Nucleus accumbens (tissue), 56 donors: Measurements from ENCODE around the gene TAS2R60.

Source experiments
- DNase-seq, 56 donors: peaks; one replicate each; lab custom pipeline; 2025; lab: John Stamatoyannopoulos, UW

The TAS2R60 gene

DNA sequence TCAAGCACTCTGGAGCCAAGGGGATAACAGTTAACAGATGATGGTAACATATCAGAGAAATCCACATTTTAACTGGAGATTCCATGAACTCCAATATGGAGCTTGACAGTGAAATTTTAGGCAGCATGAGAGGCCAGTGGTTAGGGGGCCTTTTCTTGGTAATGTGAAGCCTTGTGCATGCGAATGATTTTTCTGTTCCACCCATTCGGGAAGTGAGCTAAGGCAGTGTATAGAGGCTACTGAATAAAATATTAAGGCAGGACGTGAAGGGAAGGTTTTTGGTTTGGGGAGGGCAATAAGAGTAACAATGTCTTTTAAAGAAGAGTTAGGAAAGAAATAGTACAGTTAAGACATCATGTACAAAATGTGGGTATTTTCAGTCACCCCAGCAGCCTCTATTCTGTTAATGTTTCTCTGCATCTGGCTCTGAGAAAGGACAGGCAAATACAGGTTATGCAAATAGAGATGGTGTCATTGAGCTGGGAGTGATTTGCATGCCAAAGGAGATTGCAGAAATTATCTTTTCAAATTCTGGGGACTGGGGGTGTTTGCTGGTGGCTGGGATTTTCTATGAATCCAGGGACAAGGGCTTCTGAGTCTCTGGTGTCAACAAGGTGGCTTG lies 6.8 kb upstream of the TAS2R60 start:
- no peak for DNase-seq

- DNase-seq: no peak
Observed at GRCh38 chr7:143437578-143437977, 5.7 kb upstream of the TAS2R60 start.

DNA sequence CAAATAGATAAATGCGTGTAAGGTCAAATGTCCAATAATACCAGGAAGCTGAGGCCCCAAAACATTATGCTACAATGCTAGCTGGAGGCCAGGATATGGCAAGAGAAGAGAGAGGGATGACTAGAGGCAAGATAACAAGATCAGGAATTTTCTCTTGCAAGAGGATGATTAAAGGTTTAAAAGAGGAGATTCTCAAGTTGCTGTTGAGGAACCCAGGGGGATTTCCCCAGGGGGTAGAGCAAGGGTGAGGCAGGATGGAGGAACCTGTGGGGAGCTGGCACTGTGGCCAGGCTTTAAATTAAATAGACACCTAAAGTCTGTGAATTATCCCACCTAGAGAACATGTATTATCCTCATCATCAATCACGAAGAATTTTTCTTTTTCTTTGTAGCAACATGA lies 3.4 kb upstream of the TAS2R60 start:
- no peak for DNase-seq

DNA sequence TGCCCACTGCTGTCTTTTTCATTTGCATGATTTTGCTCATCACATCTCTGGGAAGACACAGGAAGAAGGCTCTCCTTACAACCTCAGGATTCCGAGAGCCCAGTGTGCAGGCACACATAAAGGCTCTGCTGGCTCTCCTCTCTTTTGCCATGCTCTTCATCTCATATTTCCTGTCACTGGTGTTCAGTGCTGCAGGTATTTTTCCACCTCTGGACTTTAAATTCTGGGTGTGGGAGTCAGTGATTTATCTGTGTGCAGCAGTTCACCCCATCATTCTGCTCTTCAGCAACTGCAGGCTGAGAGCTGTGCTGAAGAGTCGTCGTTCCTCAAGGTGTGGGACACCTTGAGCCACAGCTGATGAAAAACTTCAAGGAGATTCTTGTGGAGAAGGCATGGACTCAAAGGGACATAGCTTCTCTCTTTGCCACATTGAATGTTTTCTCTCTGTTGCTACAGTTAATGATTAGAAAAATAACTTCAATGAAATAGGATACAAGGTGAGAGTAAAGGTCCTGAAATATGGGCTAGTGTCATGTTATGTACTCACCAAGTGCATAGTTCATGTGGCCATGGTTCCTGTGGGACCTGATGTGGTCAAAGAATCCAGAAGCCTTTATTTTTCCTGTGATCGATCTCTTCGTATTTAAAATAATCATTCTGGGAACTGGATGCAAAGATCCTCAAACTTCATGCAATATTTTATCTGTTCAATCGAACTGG lies 970 bp downstream of the TAS2R60 start:
- DNase-seq: no peak

DNA sequence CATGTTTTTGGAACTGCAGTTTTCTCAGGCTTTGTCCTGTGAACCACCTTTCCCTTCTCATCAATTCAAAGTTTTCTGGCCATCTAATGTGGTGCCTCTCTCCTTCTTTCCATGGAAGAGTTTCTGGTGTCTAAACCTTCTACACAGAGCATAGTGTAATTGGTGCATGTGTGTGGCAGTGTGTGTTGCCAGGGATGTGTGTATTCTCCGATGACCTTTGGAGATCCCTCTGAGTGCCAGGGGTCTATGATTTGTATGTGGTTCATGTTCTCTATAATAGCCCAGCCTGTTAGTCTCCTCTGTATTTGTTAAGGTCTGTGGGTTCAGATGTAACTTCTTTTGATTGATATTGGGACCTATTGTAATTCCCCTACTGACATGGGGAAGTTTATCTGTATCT lies 1.5 kb downstream of the TAS2R60 start:
- no peak for DNase-seq

DNA sequence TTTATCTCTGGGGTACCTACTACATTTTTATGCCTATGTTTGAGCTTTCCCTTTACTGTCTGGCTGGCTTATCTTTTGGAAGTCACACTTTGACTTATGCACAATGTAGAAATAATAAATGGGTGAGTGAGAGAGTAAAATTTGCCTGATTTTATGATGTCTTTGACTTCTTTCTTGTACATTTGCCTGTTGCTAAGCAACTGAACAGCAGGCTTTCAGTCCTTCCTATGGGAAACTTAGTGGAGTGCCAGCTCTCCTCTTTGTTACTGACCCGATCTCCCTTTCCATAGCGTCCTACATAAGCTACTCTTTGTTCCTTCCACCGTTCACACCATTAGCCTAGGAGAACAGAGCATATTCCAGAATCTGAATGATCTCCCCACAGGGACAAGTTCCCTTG lies 4.2 kb downstream of the TAS2R60 start:
- no peak for DNase-seq

DNA sequence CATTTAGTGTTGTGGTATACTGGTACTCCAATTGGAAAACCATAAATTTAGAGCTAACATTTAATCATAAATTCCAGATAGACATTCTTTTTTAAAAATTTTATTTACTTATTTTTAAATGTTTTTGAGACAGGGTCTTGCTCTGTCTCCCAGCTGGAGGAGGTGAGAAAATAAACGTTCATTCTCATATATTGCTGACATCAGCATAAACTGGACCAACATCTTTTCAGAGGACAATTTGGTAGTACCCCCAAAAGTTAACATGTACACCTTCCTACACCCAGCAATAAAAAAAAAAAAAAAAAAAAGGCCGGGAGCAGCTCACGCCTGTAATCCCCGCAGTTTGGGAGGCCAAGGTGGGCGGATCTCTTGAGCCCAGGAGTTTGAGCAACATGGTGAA lies 5.2 kb downstream of the TAS2R60 start:
- no peak for DNase-seq

DNA sequence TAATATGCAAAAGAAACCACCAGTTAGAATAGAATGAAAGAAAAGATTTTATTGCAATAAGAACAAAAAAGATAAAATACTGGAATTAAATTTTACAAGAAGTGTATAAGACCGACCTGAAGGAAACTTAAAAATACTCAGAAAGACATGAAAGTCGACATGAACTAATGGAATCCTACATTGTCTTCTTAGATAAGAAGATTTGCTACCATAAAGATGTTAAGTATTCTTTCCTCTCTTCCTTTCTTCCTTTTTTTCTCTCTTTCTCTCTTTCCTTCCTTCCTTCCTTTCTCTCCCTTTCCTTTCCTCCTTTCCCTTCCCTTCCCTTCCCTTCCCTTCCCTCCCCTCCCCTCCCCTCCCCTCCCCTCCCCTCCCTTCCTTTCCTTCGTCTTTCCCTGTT lies 6.5 kb downstream of the TAS2R60 start:
- no peak for DNase-seq

DNA sequence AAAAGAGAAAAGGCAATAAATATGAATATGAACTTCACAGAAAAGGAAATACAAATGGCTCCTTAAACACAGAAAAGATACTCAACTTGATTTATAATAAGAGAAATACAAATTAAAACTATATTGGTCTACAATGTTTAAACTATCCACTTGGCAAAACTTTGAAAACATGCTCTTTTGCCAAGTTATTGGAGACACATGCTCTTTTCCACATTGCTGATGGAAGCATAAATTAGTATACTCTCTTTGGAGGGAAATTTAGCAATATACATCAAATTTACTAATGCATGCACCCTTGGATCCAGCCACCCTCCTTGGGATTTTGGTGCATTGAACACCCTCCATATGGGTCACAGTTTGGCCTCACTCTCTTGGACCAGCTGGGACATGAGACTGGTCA lies 7.9 kb downstream of the TAS2R60 start:
- DNase-seq: no peak

GRCh38 chr7:143451746-143452145 lies 8.5 kb downstream of the TAS2R60 start:
- DNase-seq: no peak

DNA sequence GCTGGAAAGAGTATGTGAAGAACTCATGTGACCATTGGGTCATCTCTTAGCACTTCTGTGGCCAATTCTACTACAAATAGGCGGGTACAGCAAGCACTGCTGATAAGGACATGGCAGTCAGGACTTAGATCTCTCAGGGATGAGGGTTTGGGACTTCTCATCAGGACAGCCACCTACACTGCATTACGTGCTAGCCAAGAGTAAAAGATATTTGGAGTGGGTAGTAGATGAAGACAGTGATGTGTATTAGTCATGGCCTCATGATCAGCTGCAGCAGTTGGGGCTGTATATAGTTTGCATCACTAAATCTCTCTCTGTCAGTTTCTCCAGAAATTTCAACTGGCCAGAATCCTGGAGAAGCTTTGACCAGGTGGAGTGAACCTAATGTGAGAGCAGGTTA lies 9.2 kb downstream of the TAS2R60 start:
- DNase-seq: no peak

DNA sequence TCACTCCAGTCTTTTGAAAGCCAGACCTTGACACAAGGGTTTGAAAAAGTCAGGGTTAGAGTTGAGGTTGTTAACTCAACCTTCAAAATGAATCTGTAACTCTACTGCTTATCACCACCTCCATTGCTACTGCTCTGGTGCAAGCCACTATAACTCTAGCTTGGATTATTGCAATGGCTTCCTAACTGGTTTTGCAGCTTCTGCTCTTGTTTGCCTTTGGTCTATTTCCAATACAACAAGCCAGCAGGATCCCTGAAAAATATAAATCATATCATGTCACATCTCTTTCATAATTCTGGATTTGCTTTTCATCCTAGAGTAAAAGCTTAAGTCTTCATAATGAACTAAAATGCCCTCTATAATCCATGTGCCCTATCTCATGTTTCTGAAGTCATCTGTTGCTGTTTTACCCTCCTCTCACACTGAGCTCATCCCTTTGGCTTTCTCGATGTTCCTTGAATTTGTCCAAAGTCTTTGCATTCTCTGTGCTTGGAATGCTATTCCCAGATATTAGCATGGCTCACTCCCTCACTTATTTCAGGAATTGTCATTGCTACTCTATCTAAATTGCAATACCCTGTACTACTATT lies 10.9 kb downstream of the TAS2R60 start:
- no peak for DNase-seq

GRCh38 chr7:143455491-143455890 lies 12.2 kb downstream of the TAS2R60 start:
- no peak for DNase-seq

- no peak for DNase-seq
Observed at GRCh38 chr7:143455942-143456341, 12.7 kb downstream of the TAS2R60 start.

- no peak for DNase-seq
Observed at GRCh38 chr7:143456992-143457793, 13.9 kb downstream of the TAS2R60 start.

DNA sequence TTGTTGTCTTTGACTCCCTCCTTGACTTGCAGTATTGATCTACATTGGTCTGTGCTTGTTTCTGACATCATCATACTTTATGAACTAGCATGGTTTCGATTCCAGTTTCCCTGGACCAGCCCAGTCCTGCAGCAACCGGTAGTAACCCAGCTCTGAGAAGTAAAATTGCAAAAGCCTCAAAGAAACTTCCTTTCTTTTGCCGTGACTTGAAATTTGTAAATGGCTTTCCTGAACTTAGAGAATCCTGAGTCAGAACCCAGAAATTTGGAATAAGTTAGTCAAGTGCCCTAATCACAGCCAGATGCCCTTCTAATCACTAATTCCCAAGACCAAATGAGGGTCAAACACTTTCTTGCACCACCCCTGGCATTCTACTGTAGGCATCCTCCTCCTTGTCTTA lies 15.0 kb downstream of the TAS2R60 start:
- DNase-seq: no peak

GRCh38 chr7:143458681-143459080 lies 15.4 kb downstream of the TAS2R60 start:
- DNase-seq: no peak

DNA sequence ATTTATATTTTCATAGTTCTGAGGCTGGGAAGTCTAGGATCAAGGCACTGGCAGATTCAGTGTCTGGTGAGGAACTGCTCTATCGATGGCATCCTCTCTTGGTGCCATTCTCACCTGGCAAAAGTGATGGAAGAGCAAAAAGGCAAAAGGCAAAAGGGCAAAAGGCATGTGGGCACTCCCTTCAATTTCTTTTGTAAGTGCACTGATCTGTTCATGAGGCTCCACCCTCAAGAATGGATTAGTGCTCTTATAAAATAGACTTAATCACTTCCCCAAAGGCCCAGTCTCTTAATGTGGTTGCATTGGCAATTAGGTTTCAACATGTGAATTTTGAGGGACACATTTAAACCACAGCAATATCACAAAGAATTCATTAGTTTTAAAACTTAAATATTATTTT lies 16.1 kb downstream of the TAS2R60 start:
- DNase-seq: no peak

DNA sequence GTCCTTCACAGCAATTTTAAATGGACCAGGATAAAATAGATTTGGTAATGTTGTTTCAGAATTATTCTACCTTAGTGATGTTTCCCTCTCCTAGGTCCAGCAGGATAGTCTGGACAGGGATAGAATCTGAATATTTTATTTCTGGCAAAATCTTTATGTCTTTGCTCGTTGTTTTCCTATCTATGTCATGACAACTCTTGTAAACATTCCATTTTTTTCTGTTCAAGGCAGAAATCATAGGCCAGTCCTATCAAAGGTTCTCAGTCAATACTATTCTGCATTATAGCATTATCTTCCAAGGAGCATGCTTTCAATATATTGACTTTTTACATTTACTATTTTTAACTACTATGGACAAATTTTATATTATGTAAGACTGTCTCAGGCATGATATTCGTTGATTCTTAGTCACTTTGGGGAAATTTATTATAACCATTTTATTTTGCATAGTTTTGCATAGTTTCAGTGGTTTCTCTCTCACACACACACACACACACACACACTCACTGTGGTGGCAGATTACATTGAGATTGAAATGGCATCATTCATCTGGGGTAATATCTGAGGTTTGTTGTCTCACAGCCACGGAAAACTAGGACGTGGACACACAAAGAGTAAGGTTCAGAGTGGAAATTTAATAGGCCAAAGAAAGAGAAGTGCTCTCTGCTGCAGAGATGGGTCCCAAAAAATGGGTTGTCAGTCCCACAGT lies 17.2 kb downstream of the TAS2R60 start:
- no peak for DNase-seq

- no peak for DNase-seq
Observed at GRCh38 chr7:143462045-143462444, 18.8 kb downstream of the TAS2R60 start.

DNA sequence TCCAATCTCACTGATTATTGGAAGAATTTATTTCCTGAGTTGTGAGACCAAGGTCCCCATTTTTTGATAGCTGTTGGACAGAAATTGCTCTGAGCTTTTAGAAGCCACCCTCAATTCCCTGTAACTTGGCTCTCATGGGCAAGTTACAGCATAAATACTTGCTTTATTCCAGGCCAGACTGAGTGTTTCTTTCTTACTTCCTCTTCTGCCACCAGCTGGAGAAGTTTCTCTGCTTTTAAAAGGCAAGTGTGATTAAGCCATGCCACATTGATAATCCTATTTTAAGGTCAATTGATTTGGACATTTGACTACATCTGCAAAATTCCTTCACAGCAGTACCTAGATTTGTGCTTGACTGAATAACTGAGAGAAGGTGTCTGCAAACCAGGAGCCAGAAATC lies 20.3 kb downstream of the TAS2R60 start:
- no peak for DNase-seq
